HEK293 (cell line): ENCODE data around the gene SAMD4B.
A peak's percentile ranks its signal among the peaks of the same experiment; 100 is the strongest.

Experiments
- EGR2 ChIP-seq: fragments of 450-650 bp; formaldehyde crosslinking; IDR thresholded peaks from 2 replicates; pipeline ENCODE4 v1.5.1; 2016; ENCODE audit warnings: low read depth, missing biosample characterization, missing genetic modification characterization
- HOXC10 ChIP-seq: sonication (generic); formaldehyde crosslinking; IDR thresholded peaks from 2 replicates; pipeline ENCODE4 v1.8.1; 2023; ENCODE audit warnings: mild to moderate bottlenecking, missing genetic modification reagents
- IKZF3 ChIP-seq: fragments of 450-650 bp; IDR thresholded peaks from 2 replicates; pipeline ENCODE4 v1.5.0; 2018; ENCODE audit warnings: missing biosample characterization, mild to moderate bottlenecking, missing genetic modification characterization, moderate library complexity
- OSR2 ChIP-seq: fragments of 450-650 bp; formaldehyde crosslinking; IDR thresholded peaks from 2 replicates; pipeline ENCODE4 v1.5.1; 2016; ENCODE audit warnings: missing biosample characterization, missing genetic modification characterization
- PRDM10 ChIP-seq: fragments of 450-650 bp; formaldehyde crosslinking; IDR thresholded peaks from 2 replicates; pipeline ENCODE4 v1.5.1; 2016; ENCODE audit warnings: missing biosample characterization, missing genetic modification characterization
- REST ChIP-seq: fragments of 450-650 bp; formaldehyde crosslinking; IDR thresholded peaks from 2 replicates; pipeline ENCODE4 v1.5.1; 2016; ENCODE audit warnings: missing biosample characterization, missing genetic modification characterization
- ZBTB26 ChIP-seq: fragments of 450-650 bp; formaldehyde crosslinking; optimal IDR thresholded peaks from 2 replicates; pipeline ENCODE3; 2016; ENCODE audit warnings: missing biosample characterization, mild to moderate bottlenecking, missing genetic modification characterization
- ZBTB48 ChIP-seq: fragments of 450-650 bp; formaldehyde crosslinking; IDR thresholded peaks from 2 replicates; pipeline ENCODE4 v1.5.1; 2016; ENCODE audit warnings: missing biosample characterization, missing genetic modification characterization
- ZNF10 ChIP-seq: fragments of 450-650 bp; formaldehyde crosslinking; IDR thresholded peaks from 2 replicates; pipeline ENCODE4 v1.5.1; 2017; ENCODE audit warnings: missing biosample characterization, missing genetic modification characterization
- ZNF140 ChIP-seq: fragments of 450-650 bp; formaldehyde crosslinking; IDR thresholded peaks from 2 replicates; pipeline ENCODE4 v1.5.1; 2016; ENCODE audit warnings: missing biosample characterization, missing genetic modification characterization
- ZNF148 ChIP-seq: fragments of 450-650 bp; formaldehyde crosslinking; IDR thresholded peaks from 2 replicates; pipeline ENCODE4 v1.5.0; 2017; ENCODE audit warnings: missing biosample characterization, missing genetic modification characterization, borderline replicate concordance
- ZNF157 ChIP-seq: fragments of 450-650 bp; formaldehyde crosslinking; IDR thresholded peaks from 2 replicates; pipeline ENCODE4 v1.5.1; 2016; ENCODE audit warnings: missing biosample characterization, missing genetic modification characterization
- ZNF18 ChIP-seq: fragments of 450-650 bp; formaldehyde crosslinking; IDR thresholded peaks from 2 replicates; pipeline ENCODE4 v1.5.1; 2016; ENCODE audit warnings: missing biosample characterization, missing genetic modification characterization
- ZNF211 ChIP-seq: fragments of 450-650 bp; formaldehyde crosslinking; IDR thresholded peaks from 2 replicates; pipeline ENCODE4 v1.5.1; 2016; ENCODE audit warnings: low read depth, missing biosample characterization, missing genetic modification characterization
- ZNF404 ChIP-seq: fragments of 450-650 bp; formaldehyde crosslinking; IDR thresholded peaks from 2 replicates; pipeline ENCODE4 v1.5.1; 2017; ENCODE audit warnings: missing biosample characterization, missing genetic modification characterization
- ZNF544 ChIP-seq: fragments of 450-650 bp; formaldehyde crosslinking; IDR thresholded peaks from 2 replicates; pipeline ENCODE4 v1.5.0; 2017; ENCODE audit warnings: missing biosample characterization, missing genetic modification characterization
- ZNF548 ChIP-seq: fragments of 450-650 bp; formaldehyde crosslinking; IDR thresholded peaks from 2 replicates; pipeline ENCODE4 v1.5.1; 2016; ENCODE audit warnings: missing biosample characterization, missing genetic modification characterization
- ZNF585B ChIP-seq: fragments of 450-650 bp; formaldehyde crosslinking; IDR thresholded peaks from 2 replicates; pipeline ENCODE4 v1.5.1; 2016; ENCODE audit warnings: missing biosample characterization, missing genetic modification characterization
- ZNF629 ChIP-seq: fragments of 450-650 bp; formaldehyde crosslinking; IDR thresholded peaks from 2 replicates; pipeline ENCODE4 v1.5.1; 2017; ENCODE audit warnings: missing biosample characterization, missing genetic modification characterization
- ZNF654 ChIP-seq: fragments of 450-650 bp; formaldehyde crosslinking; IDR thresholded peaks from 2 replicates; pipeline ENCODE4 v1.5.1; 2016; ENCODE audit warnings: low read depth, missing biosample characterization, missing genetic modification characterization
- ZSCAN23 ChIP-seq: fragments of 450-650 bp; formaldehyde crosslinking; IDR thresholded peaks from 2 replicates; pipeline ENCODE4 v1.5.1; 2016; ENCODE audit warnings: missing biosample characterization, missing genetic modification characterization

The SAMD4B gene

GRCh38 chr19:39384839-39385568 is 42.8 kb downstream of the SAMD4B start (continued):
- TF ChIP-seq ZNF157 (no peak), ZNF548 (no peak), ZNF654 (tag by site-specific recombination) (no peak), ZNF585B (tag by site-specific recombination) (no peak), ZBTB48 (tag by site-specific recombination) (no peak), IKZF3 (tag by site-specific recombination) (0 out of 2 replicates have a peak, but pooled peaks have one; percentile 38), EGR2 (tag by site-specific recombination) (no peak), PRDM10 (peak; percentile 17; the same call in 1 of the 2 replicates), ZNF18 (no peak), ZNF10 (tag by site-specific recombination) (no peak), ZNF404 (no peak), OSR2 (tag by site-specific recombination) (no peak), ZNF148 (tag by site-specific recombination) (no peak), REST (no peak), ZBTB26 (peak; percentile 7), ZNF140 (tag by site-specific recombination) (no peak), ZNF211 (no peak; the same call in 1 of the 2 replicates), ZNF544 (tag by site-specific recombination) (no peak), HOXC10 (CRISPR knock-in tag) (no peak), ZSCAN23 (tag by site-specific recombination) (no peak), ZNF629 (tag by site-specific recombination) (no peak)
